ENCODE measurements around the gene TMEM106C. TPM values are rescaled to one million over a fixed set of nuclear protein-coding genes. Genes with fewer than 3 reads are reported as not detected.

Gene TMEM106C
- total RNA-seq, 1 donor from 2014 or later, result 30.0 TPM

GRCh38 chr12:47979686-47980085 lies 16.3 kb downstream of the TMEM106C start:
- no peaks in the 10 kb centered on the region for H4K20me1 ChIP-seq (ENCODE audit: insufficient read depth, low read length)
- Mint-ChIP-seq H3K4me3 (ENCODE audit: unreplicated experiment) (no peak overlapping the region), H3K36me3 (ENCODE audit: low read depth, unreplicated experiment) (peaks cover 6% of the 10 kb centered on the region), H3K27me3 (ENCODE audit: low read depth, unreplicated experiment) (peaks cover 20% of the 10 kb centered on the region), H3K9me3 (ENCODE audit: unreplicated experiment) (peaks cover 5% of the 10 kb centered on the region), H3K4me1 (ENCODE audit: low read depth, unreplicated experiment) (peaks cover 3% of the 10 kb centered on the region), H3K27ac (ENCODE audit: unreplicated experiment) (no peak overlapping the region)
- no peaks in the 10 kb centered on the region for H3K9me3 ChIP-seq (ENCODE audit: insufficient read depth, low read depth, low read length)
- H3K4me3 ChIP-seq (ENCODE audit: insufficient read depth, low read depth, low read length), result no peak overlapping the region
- DNase-seq (ENCODE audit: low read depth) (no peak), FAIRE-seq (no peak)
- H3K9ac ChIP-seq (ENCODE audit: low read length), result no peak overlapping the region
- no peak overlapping the region for H3K27ac ChIP-seq (ENCODE audit: low read depth, low read length)
- no peaks in the 10 kb centered on the region for H3K27me3 ChIP-seq (ENCODE audit: insufficient read depth, low read length)
- no peaks in the 10 kb centered on the region for H3K36me3 ChIP-seq (ENCODE audit: insufficient read depth, low read length)
- TF ChIP-seq EZH2 (IDR thresholded peaks at IDR 0.05; ENCODE audit: insufficient read depth, low read length), result no peak
- TF ChIP-seq CTCF (IDR thresholded peaks at IDR 0.05; ENCODE audit: insufficient read depth, low read depth, low read length), result no peak
- no peak overlapping the region for H2AFZ ChIP-seq (ENCODE audit: low read depth, low read length)
- H3K4me2 ChIP-seq (ENCODE audit: low read length), result no peak overlapping the region
- H3K79me2 ChIP-seq (ENCODE audit: insufficient read depth, low read length), result no peaks in the 10 kb centered on the region
- H3K4me1 ChIP-seq (ENCODE audit: insufficient read depth, low read length), result no peaks in the 10 kb centered on the region

DNA sequence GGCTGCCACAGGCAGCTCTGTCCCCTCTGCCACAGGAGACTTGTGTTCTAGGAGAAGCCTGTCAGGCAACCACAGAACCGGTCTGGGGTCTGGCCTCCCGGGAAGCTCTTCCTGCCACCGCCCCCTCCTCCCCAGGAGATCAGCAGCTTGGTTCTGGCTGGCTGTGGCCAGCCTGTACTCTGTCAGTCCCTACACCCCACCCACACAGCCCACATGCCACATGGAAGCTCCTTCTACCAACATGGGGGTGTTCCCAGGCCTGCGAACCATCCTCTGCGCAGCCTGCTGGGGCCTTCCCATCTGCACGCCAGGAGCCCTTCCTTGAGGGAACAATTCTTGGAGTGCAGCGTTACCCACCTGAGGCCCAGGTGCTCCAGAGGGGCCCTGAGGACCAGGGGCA lies 16.8 kb downstream of the TMEM106C start:
- Histone ChIP-seq H3K4me2 (ENCODE audit: low read length) (no peak overlapping the region), H3K4me1 (ENCODE audit: insufficient read depth, low read length) (no peaks in the 10 kb centered on the region), H3K4me3 (ENCODE audit: insufficient read depth, low read depth, low read length) (no peak overlapping the region), H2AFZ (ENCODE audit: low read depth, low read length) (no peak overlapping the region), H3K36me3 (ENCODE audit: insufficient read depth, low read length) (no peaks in the 10 kb centered on the region), H3K79me2 (ENCODE audit: insufficient read depth, low read length) (no peaks in the 10 kb centered on the region), H3K27ac (ENCODE audit: low read depth, low read length) (no peak overlapping the region), H3K9me3 (ENCODE audit: insufficient read depth, low read depth, low read length) (no peaks in the 10 kb centered on the region), H3K27me3 (ENCODE audit: insufficient read depth, low read length) (no peaks in the 10 kb centered on the region), H3K9ac (ENCODE audit: low read length) (no peak overlapping the region), H4K20me1 (ENCODE audit: insufficient read depth, low read length) (no peaks in the 10 kb centered on the region)
- TF ChIP-seq CTCF (IDR thresholded peaks at IDR 0.05; ENCODE audit: insufficient read depth, low read depth, low read length) (no peak), EZH2 (IDR thresholded peaks at IDR 0.05; ENCODE audit: insufficient read depth, low read length) (no peak)
- Mint-ChIP-seq H3K36me3 (ENCODE audit: low read depth, unreplicated experiment) (peaks cover 6% of the 10 kb centered on the region), H3K4me3 (ENCODE audit: unreplicated experiment) (no peak overlapping the region), H3K4me1 (ENCODE audit: low read depth, unreplicated experiment) (peaks cover 3% of the 10 kb centered on the region), H3K27ac (ENCODE audit: unreplicated experiment) (no peak overlapping the region), H3K27me3 (ENCODE audit: low read depth, unreplicated experiment) (peaks cover 24% of the 10 kb centered on the region), H3K9me3 (ENCODE audit: unreplicated experiment) (peaks cover 5% of the 10 kb centered on the region)
- FAIRE-seq (no peak), DNase-seq (ENCODE audit: low read depth) (no peak)

GRCh38 chr12:47980779-47981495 lies 17.5 kb downstream of the TMEM106C start:
- no peak for DNase-seq (ENCODE audit: low read depth)
- Histone ChIP-seq H3K4me3 (ENCODE audit: insufficient read depth, low read depth, low read length) (no peak overlapping the region), H3K4me2 (ENCODE audit: low read length) (no peak overlapping the region), H3K4me1 (ENCODE audit: insufficient read depth, low read length) (no peaks in the 10 kb centered on the region), H3K9ac (ENCODE audit: low read length) (no peak overlapping the region), H2AFZ (ENCODE audit: low read depth, low read length) (no peak overlapping the region), H3K79me2 (ENCODE audit: insufficient read depth, low read length) (no peaks in the 10 kb centered on the region), H3K9me3 (ENCODE audit: insufficient read depth, low read depth, low read length) (no peaks in the 10 kb centered on the region), H3K36me3 (ENCODE audit: insufficient read depth, low read length) (no peaks in the 10 kb centered on the region), H4K20me1 (ENCODE audit: insufficient read depth, low read length) (no peaks in the 10 kb centered on the region), H3K27me3 (ENCODE audit: insufficient read depth, low read length) (no peaks in the 10 kb centered on the region), H3K27ac (ENCODE audit: low read depth, low read length) (no peak overlapping the region)
- H3K27me3 Mint-ChIP-seq (ENCODE audit: low read depth, unreplicated experiment), result peaks cover 24% of the 10 kb centered on the region
- H3K36me3 Mint-ChIP-seq (ENCODE audit: low read depth, unreplicated experiment), result peaks cover 6% of the 10 kb centered on the region
- H3K4me1 Mint-ChIP-seq (ENCODE audit: low read depth, unreplicated experiment), result peaks cover 3% of the 10 kb centered on the region
- no peak overlapping the region for H3K4me3 Mint-ChIP-seq (ENCODE audit: unreplicated experiment)
- no peak for TF ChIP-seq EZH2 (IDR thresholded peaks at IDR 0.05; ENCODE audit: insufficient read depth, low read length)
- no peak for TF ChIP-seq CTCF (IDR thresholded peaks at IDR 0.05; ENCODE audit: insufficient read depth, low read depth, low read length)
- peaks cover 5% of the 10 kb centered on the region for H3K9me3 Mint-ChIP-seq (ENCODE audit: unreplicated experiment)
- FAIRE-seq, result no peak
- H3K27ac Mint-ChIP-seq (ENCODE audit: unreplicated experiment), result no peak overlapping the region
